GM12872 (cell line): ENCODE data around the gene CDK11A.
A peak's percentile ranks its signal among the peaks of the same experiment; 100 is the strongest.

Experiments used
- CTCF ChIP-seq: IDR thresholded peaks from 3 replicates; pipeline ENCODE4 v1.5.1; 2011; ENCODE audit warnings: low read depth, mild to moderate bottlenecking, low read length, moderate library complexity; ENCODE audit not compliant: insufficient read depth

The CDK11A gene

GRCh38 chr1:1763657-1764621 is 39.8 kb upstream of the CDK11A start:
- 0 out of 3 replicates have a peak, but pooled peaks have one; percentile 12 for TF ChIP-seq CTCF

GRCh38 chr1:1761504-1762376 is 37.6 kb upstream of the CDK11A start:
- TF ChIP-seq CTCF: no peak

GRCh38 chr1:1760715-1761114 is 36.6 kb upstream of the CDK11A start:
- no peak for TF ChIP-seq CTCF

GRCh38 chr1:1760345-1760650 is 36.1 kb upstream of the CDK11A start:
- no peak for TF ChIP-seq CTCF

GRCh38 chr1:1759456-1760344 is 35.5 kb upstream of the CDK11A start:
- no peak for TF ChIP-seq CTCF

GRCh38 chr1:1758692-1759455 is 34.7 kb upstream of the CDK11A start:
- TF ChIP-seq CTCF: no peak
